K562 (cell line): ENCODE results near the gene MYH3. TPM values are rescaled to one million over a fixed set of nuclear protein-coding genes. Genes with fewer than 3 reads are reported as not detected.

ENCODE experiments used
- ATAC-seq: fragments of 200-7000 bp; cut with Tn5 transposase; 3 replicates; pipeline ENCODE4 v1.9.1; 2020; ENCODE audit warnings: moderate library complexity
- Bru-seq: library from RNA; stranded (reverse); fragments of 400-500 nt; gene quantifications from one replicate; lab custom pipeline; 2021; lab: Mats Ljungman, UMichigan
- BruChase-seq, 2 experiments: library from RNA; stranded (reverse); fragments of 400-500 nt; gene quantifications; one replicate each; lab custom pipeline; 2021; lab: Mats Ljungman, UMichigan
- BruUV-seq: library from RNA; stranded (reverse); fragments of 400-500 nt; replicated peaks from 2 replicates; lab custom pipeline; 2021; lab: Mats Ljungman, UMichigan
- CTCF ChIA-PET: fragments of 300-600 bp; formaldehyde crosslinking; extraction: SDS; loops from one replicate; lab custom pipeline; 2021; ENCODE audit warnings: low intra/inter-chr PET ratio; lab: Yijun Ruan, JAX
- POLR2A ChIA-PET: fragments of 300-600, 350-650 bp; sonication (Branson Sonifier 250); formaldehyde crosslinking; extraction: SDS; loops from one replicate; lab custom pipeline; 2021; ENCODE audit warnings: antibody characterized with exemption, inconsistent platforms; lab: Yijun Ruan, JAX
- DNase-seq, 4 experiments: peaks; one replicate each; pipeline versions ENCODE4 v3.0.0 to v3.0.0-alpha.2; 2011 to 2018; ENCODE audit warnings: low spot score in 3 of 4, mixed read lengths in 3 of 4; ENCODE audit errors: extremely low read depth in 1 of 4
- FAIRE-seq: peaks from 2 replicates; lab custom pipeline; 2011; peaks lifted over from hg19 to GRCh38; lab: Jason Lieb, UNC
- H2AFZ ChIP-seq: 2 replicates; pipeline ENCODE4 v1.6.0; 2011; ENCODE audit warnings: low read depth, low read length, control low read depth, inconsistent platforms
- H3K27ac ChIP-seq: fragments of 200-600 bp; 3 replicates; pipeline ENCODE4 v1.8.0; 2011; ENCODE audit warnings: low read depth, mild to moderate bottlenecking, control low read depth, inconsistent platforms, low read length, moderate library complexity, mixed read lengths; ENCODE audit errors: extremely low read depth
- H3K27me3 ChIP-seq, 2 experiments: fragments of 300-600 bp in 1 of 2; 2 replicates in 1 of 2; 3 replicates in 1 of 2; pipeline versions ENCODE4 v1.6.0 to v1.8.0; 2011; ENCODE audit warnings: inconsistent platforms in 2 of 2, low read length in 2 of 2, mild to moderate bottlenecking in 1 of 2, mixed read lengths in 1 of 2, moderate library complexity in 1 of 2; ENCODE audit not compliant: control insufficient read depth in 2 of 2, insufficient read depth in 2 of 2
- H3K36me3 ChIP-seq: fragments of 300-600 bp; 3 replicates; pipeline ENCODE4 v1.8.0; 2011; ENCODE audit warnings: mild to moderate bottlenecking, low read length, inconsistent platforms; ENCODE audit not compliant: control insufficient read depth, insufficient read depth
- H3K4me1 ChIP-seq, 2 experiments: fragments of 200-600 bp in 1 of 2; replicated peaks in 1 of 2; 2 replicates in 1 of 2; 3 replicates in 1 of 2; pipeline versions ENCODE4 v1.5.1 to v1.8.0; 2011; ENCODE audit warnings: inconsistent platforms in 2 of 2, low read length in 2 of 2, mild to moderate bottlenecking in 1 of 2, mixed read lengths in 1 of 2, moderate library complexity in 1 of 2; ENCODE audit not compliant: control insufficient read depth in 2 of 2, insufficient read depth in 2 of 2
- H3K4me2 ChIP-seq: 2 replicates; pipeline ENCODE4 v1.6.1; 2011; ENCODE audit warnings: low read length, control low read depth, inconsistent platforms, mixed read lengths; ENCODE audit not compliant: insufficient read depth
- H3K4me3 ChIP-seq: fragments of 200-600 bp; sonication (generic), shearing (Covaris generic); 2 replicates; pipeline ENCODE4 v1.5.1; 2016; ENCODE audit warnings: control low read depth, inconsistent platforms
- H3K79me2 ChIP-seq: fragments of 200-600 bp; 3 replicates; pipeline ENCODE4 v1.8.0; 2011; ENCODE audit warnings: low read length, inconsistent platforms; ENCODE audit not compliant: control insufficient read depth, insufficient read depth
- H3K9ac ChIP-seq, 2 experiments: 2 replicates each; pipeline versions ENCODE4 v1.6.0 to v1.6.1; 2011; ENCODE audit warnings: low read depth in 2 of 2, low read length in 2 of 2, control low read depth in 1 of 2, inconsistent platforms in 1 of 2, mild to moderate bottlenecking in 1 of 2, mixed read lengths in 1 of 2; ENCODE audit not compliant: insufficient read depth in 1 of 2
- H3K9me1 ChIP-seq: one replicate; pipeline ENCODE4 v1.6.0; 2011; ENCODE audit warnings: inconsistent platforms, mild to moderate bottlenecking, low read length, moderate library complexity; ENCODE audit not compliant: control insufficient read depth, insufficient read depth
- H3K9me3 ChIP-seq: replicated peaks from 2 replicates; pipeline ENCODE4 v1.5.1; 2011; ENCODE audit warnings: low read depth, low read length, inconsistent platforms; ENCODE audit not compliant: control insufficient read depth, insufficient read depth
- H4K20me1 ChIP-seq: replicated peaks from 2 replicates; pipeline ENCODE4 v1.6.1; 2011; ENCODE audit warnings: low read length, inconsistent platforms, mixed read lengths; ENCODE audit not compliant: control insufficient read depth, insufficient read depth
- BCL6 ChIP-seq: fragments of 250-450 bp; sonication (Bioruptor Pico); IDR thresholded peaks from 2 replicates; pipeline ENCODE4 v1.4.0; 2020
- POLR2A ChIP-seq: fragments of 450-650 bp; conservative IDR thresholded peaks from 2 replicates; pipeline ENCODE4 v1.6.1; 2016
- SNIP1 ChIP-seq: fragments of 450-650 bp; IDR thresholded peaks from 2 replicates; pipeline ENCODE4 v1.7.1; 2017; ENCODE audit warnings: low read depth, mild to moderate bottlenecking
- ZC3H11A ChIP-seq: IDR thresholded peaks from 2 replicates; pipeline ENCODE4 v1.6.1; 2012; ENCODE audit warnings: low read depth, low read length, improper control_type of control experiment
- ZNF212 ChIP-seq: fragments of 450-650 bp; formaldehyde crosslinking; IDR thresholded peaks from 2 replicates; pipeline ENCODE4 v1.4.0; 2020; ENCODE audit warnings: mild to moderate bottlenecking
- WGBS: fragments of 100-300 bp; shearing (Covaris generic); methylation state at CpG from one replicate; pipeline ENCODE4 v1.1.6; 2016; ENCODE audit warnings: low coverage, mixed read lengths; ENCODE audit not compliant: insufficient coverage; ENCODE audit errors: missing lambda C conversion rate; 5-methylcytosine and 5-hydroxymethylcytosine counted together
- in situ Hi-C: fragments of 300-500 bp; cut with MboI; formaldehyde crosslinking; loops from 4 replicates; pipeline ENCODE4 v1.15.0; 2018; ENCODE audit warnings: inconsistent platforms, mixed read lengths
- intact Hi-C: fragments of 100-400 bp; cut with micrococcal nuclease; formaldehyde crosslinking; loops from 2 replicates; pipeline ENCODE4 v1.14.2; 2022
- long read RNA-seq, 3 experiments: library from polyadenylated mRNA in 2 of 3; library from RNA in 1 of 3; unstranded in 2 of 3; stranded (forward) in 1 of 3; transcript quantifications; one replicate each; pipeline ENCODE4 v2.0.0, GENCODE V29; 2019 to 2022
- polyA minus RNA-seq, 3 experiments: library from RNA; depleted of rRNA, polyadenylated mRNA; stranded (reverse); fragments of >200 nt; gene quantifications; 2 replicates each; pipeline ENCODE4 v1.2.3, GENCODE V29; 2011
- polyA plus RNA-seq, 8 experiments: library from polyadenylated mRNA; depleted of rRNA in 4 of 8; stranded (reverse) in 5 of 8; unstranded in 3 of 8; fragments of >200 nt; fragmentation: Nextera tagmentation in 2 of 8; fragmentation: Illumina TruSeq in 1 of 8; extraction: Ambion mirVana in 2 of 8; extraction: Trizol in 1 of 8; gene quantifications; 2 replicates each; pipeline versions ENCODE4 v1.2.1 to v1.2.3, GENCODE V29; 2011 to 2014; ENCODE audit warnings: inconsistent platforms in 1 of 8, missing spikeins in 1 of 8
- total RNA-seq, 7 experiments: library from RNA; depleted of rRNA in 6 of 7; stranded (reverse); fragments of >200 nt in 6 of 7; fragmentation: Illumina TruSeq in 2 of 7; extraction: Trizol in 2 of 7; gene quantifications; 2 replicates each; pipeline versions ENCODE4 v1.2.1 to v1.2.3, GENCODE V29; 2011 to 2021; ENCODE audit warnings: low replicate concordance in 1 of 7
- TF ChIP-seq, protein P1 (sequence below): fragments of 250-450 bp; sonication (Bioruptor Pico); IDR thresholded peaks from 2 replicates; pipeline ENCODE4 v1.8.0; 2022; ENCODE audit warnings: moderate library complexity, mild to moderate bottlenecking, inconsistent platforms
- TF ChIP-seq, protein P2 (sequence below): fragments of 250-450 bp; sonication (Bioruptor Pico); IDR thresholded peaks from 2 replicates; pipeline ENCODE4 v1.6.1; 2021; ENCODE audit warnings: mild to moderate bottlenecking

The MYH3 gene
- 2.1 and 3.5 TPM in 2 replicates for total RNA-seq (2011; cell fraction: chromatin; rRNA removed; ENCODE audit: low replicate concordance)
- 2.7 and 3.3 TPM in 2 replicates for total RNA-seq (2011; cell fraction: nucleolus; rRNA removed)
- 1.6 and 2.5 TPM in 2 replicates for total RNA-seq (2011; cell fraction: nucleoplasm; rRNA removed)
- total RNA-seq (2014; rRNA removed) (0.12 and 0.36 TPM in 2 replicates), total RNA-seq (2014; rRNA removed; fragmentation: Illumina TruSeq; extraction: Trizol) (0.38 and 0.44 TPM in 2 replicates), total RNA-seq (2015; rRNA removed; fragmentation: Illumina TruSeq; extraction: Trizol) (0.30 and 0.51 TPM in 2 replicates), total RNA-seq (2021) (0.07 and 0.35 TPM in 2 replicates), polyA plus RNA-seq (2011; rRNA removed) (0.75 and 0.91 TPM in 2 replicates), polyA plus RNA-seq (2014; fragmentation: Illumina TruSeq; extraction: Trizol) (0.44 and 0.51 TPM in 2 replicates), polyA plus RNA-seq (2014; fragmentation: Nextera tagmentation; extraction: Ambion mirVana) (under 1 TPM in 1 of 2 experiments, not detected in 1; 0.31 TPM), polyA plus RNA-seq (2014; rRNA removed) (0.22 and 0.24 TPM in 2 replicates), polyA minus RNA-seq (2011; rRNA and poly(A)+ RNA removed) (0.21 and 0.90 TPM in 2 replicates), Bru-seq, nascent RNA (percentile 26 among the genes with signal in this experiment), BruChase-seq, experiment 1, labeled RNA remaining after a 2-hour chase (percentile 24 among the genes with signal in this experiment), BruChase-seq, experiment 2, labeled RNA remaining after a 6-hour chase (percentile 32 among the genes with signal in this experiment)
- 0.12 and 0.49 TPM in 2 replicates for polyA plus RNA-seq (2011; cell fraction: cytosol; rRNA removed)
- polyA plus RNA-seq (2011; cell fraction: nucleus; rRNA removed), result 1.7 and 2.6 TPM in 2 replicates
- polyA plus RNA-seq (2012), result 0.17 and 0.26 TPM in 2 replicates
- polyA minus RNA-seq (2011; cell fraction: cytosol; rRNA and poly(A)+ RNA removed), result not detected in 2 replicates
- 0.78 and 1.3 TPM in 2 replicates for polyA minus RNA-seq (2011; cell fraction: nucleus; rRNA and poly(A)+ RNA removed)
- long read RNA-seq, experiment 1, result 0 reads
- long read RNA-seq, experiment 2, result 0 reads
- long read RNA-seq, experiment 3, result 0 reads

DNA sequence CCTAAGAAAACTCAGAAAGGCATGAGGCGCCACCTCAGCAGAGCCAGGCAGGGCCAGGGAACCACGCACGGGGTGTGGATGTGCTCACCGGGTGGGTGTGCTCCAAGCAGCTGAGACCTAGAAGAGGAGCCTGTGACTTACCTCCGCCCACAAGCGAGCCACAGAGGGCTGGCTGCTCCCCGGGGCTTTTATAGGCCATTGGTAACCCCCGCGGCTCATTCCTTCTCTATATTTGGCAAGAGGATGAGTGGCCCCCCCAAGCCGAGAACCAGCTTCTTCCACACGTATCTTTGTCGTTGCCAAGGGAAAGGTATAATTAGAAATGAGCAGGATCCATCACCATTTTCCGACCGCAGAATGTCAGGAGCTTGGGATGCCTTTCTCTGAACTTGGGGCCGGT is at the start of gene MYH3:
Gene MYH3 (minus strand): TSS at position 162 of the 400 bp plus-strand sequence. CDS start 2,245 bp downstream, outside the sequence.
- BruUV-seq, result no TSS peak
- 26% methylated on average over 13 of the region's 15 CpGs for WGBS
- intact Hi-C loops (no loop called here), in situ Hi-C loops (no loop called here)
- no peak within 1 kb of the TSS for H3K4me3 ChIP-seq
- no peak within 1 kb of the TSS for H3K9ac ChIP-seq
- FAIRE-seq (no peak), ATAC-seq (no peak), DNase-seq (no peak)
- H3K79me2 ChIP-seq, result no peaks in the 10 kb centered on the region
- CTCF ChIA-PET, result no interaction called here
- H3K27me3 ChIP-seq, result peaks cover 0 to 19% of the 10 kb centered on the region in 2 experiments; a peak in 2 of 5 replicates
- no peak within 1 kb of the TSS for H2AFZ ChIP-seq
- POLR2A ChIA-PET, result no interaction called here
- H3K9me3 ChIP-seq, result no peaks in the 10 kb centered on the region
- no peak within 1 kb of the TSS for H3K4me2 ChIP-seq
- TF ChIP-seq ZC3H11A, result no peak
- no peaks in the 10 kb centered on the region for H3K4me1 ChIP-seq
- no peaks in the 10 kb centered on the region for H3K36me3 ChIP-seq
- no peak within 1 kb of the TSS for H3K27ac ChIP-seq
- no peaks in the 10 kb centered on the region for H3K9me1 ChIP-seq
- no peaks in the 10 kb centered on the region for H4K20me1 ChIP-seq

DNA sequence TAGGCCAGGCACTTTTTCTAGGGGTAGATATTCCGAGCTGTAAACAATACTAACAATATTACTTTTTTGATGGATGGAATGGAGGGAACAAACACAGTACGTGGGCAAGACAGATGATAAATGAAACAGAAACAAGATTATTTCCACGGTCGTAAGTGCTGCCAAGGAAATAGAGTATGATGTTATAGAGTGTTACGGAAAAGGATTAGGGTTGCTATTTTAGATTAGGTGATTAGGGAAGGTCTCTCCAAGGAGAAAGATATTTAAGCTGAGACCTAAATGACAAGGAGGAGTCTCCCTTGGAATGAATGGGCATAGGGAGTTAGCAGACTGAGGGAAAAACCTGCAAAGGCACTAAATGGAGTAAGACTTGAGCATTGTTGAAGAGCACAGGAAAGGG is 48.6 kb upstream of the MYH3 start:
- intact Hi-C loops (no loop called here), in situ Hi-C loops (no loop called here)
- FAIRE-seq (no peak), ATAC-seq (no peak)
- Histone ChIP-seq H3K36me3 (peaks cover 37% of the 10 kb centered on the region; the same call in 2 of the 3 replicates), H3K27me3 (no peaks in the 10 kb centered on the region), H3K9me3 (no peaks in the 10 kb centered on the region), H3K4me3 (no peak overlapping the region), H3K27ac (no peak overlapping the region), H3K79me2 (peaks cover 4% of the 10 kb centered on the region; the same call in 2 of the 3 replicates), H3K4me1 (no peaks in the 10 kb centered on the region; a peak in 1 of 5 replicates), H3K4me2 (no peak overlapping the region), H2AFZ (no peak overlapping the region)
- BruUV-seq, result no TSS peak
- ChIA-PET POLR2A (no interaction called here), CTCF (no interaction called here)
- TF ChIP-seq SNIP1 (no peak), ZNF212 (CRISPR knock-in tag) (no peak), POLR2A (no peak), BCL6 (CRISPR knock-in tag) (no peak)
- TF ChIP-seq, protein P1, sequence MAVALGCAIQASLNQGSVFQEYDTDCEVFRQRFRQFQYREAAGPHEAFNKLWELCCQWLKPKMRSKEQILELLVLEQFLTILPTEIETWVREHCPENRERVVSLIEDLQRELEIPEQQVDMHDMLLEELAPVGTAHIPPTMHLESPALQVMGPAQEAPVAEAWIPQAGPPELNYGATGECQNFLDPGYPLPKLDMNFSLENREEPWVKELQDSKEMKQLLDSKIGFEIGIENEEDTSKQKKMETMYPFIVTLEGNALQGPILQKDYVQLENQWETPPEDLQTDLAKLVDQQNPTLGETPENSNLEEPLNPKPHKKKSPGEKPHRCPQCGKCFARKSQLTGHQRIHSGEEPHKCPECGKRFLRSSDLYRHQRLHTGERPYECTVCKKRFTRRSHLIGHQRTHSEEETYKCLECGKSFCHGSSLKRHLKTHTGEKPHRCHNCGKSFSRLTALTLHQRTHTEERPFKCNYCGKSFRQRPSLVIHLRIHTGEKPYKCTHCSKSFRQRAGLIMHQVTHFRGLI (CRISPR knock-in tag), result no peak
- TF ChIP-seq, protein P2, sequence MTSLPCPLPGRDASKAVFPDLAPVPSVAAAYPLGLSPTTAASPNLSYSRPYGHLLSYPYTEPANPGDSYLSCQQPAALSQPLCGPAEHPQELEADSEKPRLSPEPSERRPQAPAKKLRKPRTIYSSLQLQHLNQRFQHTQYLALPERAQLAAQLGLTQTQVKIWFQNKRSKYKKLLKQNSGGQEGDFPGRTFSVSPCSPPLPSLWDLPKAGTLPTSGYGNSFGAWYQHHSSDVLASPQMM (CRISPR knock-in tag), result no peak
- TF ChIP-seq, all 486 proteins: peak for 0
- Histone ChIP-seq H3K9ac (no peak overlapping the region), H3K9me1 (no peaks in the 10 kb centered on the region), H4K20me1 (no peaks in the 10 kb centered on the region)
- DNase-seq, result no peak
- 95% methylated on average over 5 of the region's 5 CpGs for WGBS
